Liver (tissue), 2 donors: ENCODE results near the gene SIGLEC7.

Experiments used
- CTCF ChIP-seq: fragments of 150-350 bp; IDR thresholded peaks from 2 replicates; pipeline ENCODE4 v1.5.1; 2017; ENCODE audit warnings: improper control_type of control experiment, low read depth, low read length; ENCODE audit not compliant: missing input control
- FOXA1 ChIP-seq: IDR thresholded peaks from 2 replicates; pipeline ENCODE4 v1.6.1; 2016; ENCODE audit warnings: antibody characterized with exemption
- MAX ChIP-seq: IDR thresholded peaks from 2 replicates; pipeline ENCODE4 v1.6.1; 2016; ENCODE audit warnings: antibody characterized with exemption
- REST ChIP-seq: IDR thresholded peaks from 2 replicates; pipeline ENCODE4 v1.6.1; 2016; ENCODE audit warnings: antibody characterized with exemption, mild to moderate bottlenecking
- YY1 ChIP-seq: IDR thresholded peaks from 2 replicates; pipeline ENCODE4 v1.6.1; 2016; ENCODE audit warnings: antibody characterized with exemption, mild to moderate bottlenecking
- donor health status: healthy.

- TF ChIP-seq CTCF, result no peak
- no peak for TF ChIP-seq MAX
- TF ChIP-seq FOXA1, result no peak
- TF ChIP-seq REST, result no peak
- no peak for TF ChIP-seq YY1
Measured at GRCh38 chr19:51161867-51162496, 19.9 kb downstream of the SIGLEC7 start.
